Activated naive CD4-positive, alpha-beta T cell (primary cell): ENCODE measurements around the gene SLC3A2.
"Not testable (repeated sequence)": the region's sequence is repeated elsewhere in the genome, so short reads cannot be mapped to it uniquely, and the experiment has no call there.

Source experiments
- DNase-seq, 4 experiments: peaks; one replicate each; lab custom pipeline; 2025; lab: John Stamatoyannopoulos, UW

SLC3A2 gene

GRCh38 chr11:62880803-62881578, at the start of gene SLC3A2:
TSS of gene SLC3A2 (plus strand) at chr11:62880896. CDS start at chr11:62881024, 128 bp downstream.
- DNase-seq: peak; percentile 65 to 91 (median 90)

GRCh38 chr11:62830904-62831519, 49.7 kb upstream of the SLC3A2 start:
- DNase-seq: no peak

- peak; percentile 95 to 99 (median 98) for DNase-seq
Measured at GRCh38 chr11:62831520-62832335, 49.0 kb upstream of the SLC3A2 start, which contains the start of gene STX5. TSS of gene STX5 (minus strand) at chr11:62832051. CDS start at chr11:62831243, 808 bp downstream.

GRCh38 chr11:62832336-62833234, 48.1 kb upstream of the SLC3A2 start, which contains the start of gene TEX54:
TSS of gene TEX54 (minus strand) at chr11:62832841.
- DNase-seq: no peak

- no peak for DNase-seq
Measured at GRCh38 chr11:62835336-62835735, 45.4 kb upstream of the SLC3A2 start.

GRCh38 chr11:62839050-62839945, 41.4 kb upstream of the SLC3A2 start, which contains the start of gene WDR74:
TSS of gene WDR74 (minus strand) at chr11:62839590. CDS start at chr11:62839570, 20 bp downstream.
- DNase-seq: peak; percentile 66 to 85 (median 76)

- peak; percentile 59 to 77 (median 65) for DNase-seq
Measured at GRCh38 chr11:62840721-62841360, 39.9 kb upstream of the SLC3A2 start.

GRCh38 chr11:62841361-62842170, 39.1 kb upstream of the SLC3A2 start:
- peak; percentile 49 to 74 (median 62) for DNase-seq

- DNase-seq: peak in 2 of 4 experiments; percentile 22 to 34
Measured at GRCh38 chr11:62842171-62842741, 38.4 kb upstream of the SLC3A2 start.

- not testable (repeated sequence) for DNase-seq
Measured at GRCh38 chr11:62842891-62843290, 37.8 kb upstream of the SLC3A2 start.

- no peak for DNase-seq
Measured at GRCh38 chr11:62843466-62843865, 37.2 kb upstream of the SLC3A2 start.

GRCh38 chr11:62844154-62844553, 36.5 kb upstream of the SLC3A2 start:
- no peak for DNase-seq

- DNase-seq: no peak
Measured at GRCh38 chr11:62846177-62846576, 34.5 kb upstream of the SLC3A2 start.

- DNase-seq: no peak
Measured at GRCh38 chr11:62847767-62848314, 32.9 kb upstream of the SLC3A2 start.

GRCh38 chr11:62850911-62851806, 29.5 kb upstream of the SLC3A2 start:
- DNase-seq: peak in 1 of 4 experiments; percentile 10

GRCh38 chr11:62851807-62852522, 28.7 kb upstream of the SLC3A2 start:
- DNase-seq: no peak
